ENCODE data around the gene ZC3H18. TPM values are rescaled to one million over a fixed set of nuclear protein-coding genes. Genes with fewer than 3 reads are reported as not detected.

Gene ZC3H18
- total and polyA plus RNA-seq, 2 of the 4 experiments (the other 2 are of a cell fraction) = 3.4 to 21.3 TPM

DNA sequence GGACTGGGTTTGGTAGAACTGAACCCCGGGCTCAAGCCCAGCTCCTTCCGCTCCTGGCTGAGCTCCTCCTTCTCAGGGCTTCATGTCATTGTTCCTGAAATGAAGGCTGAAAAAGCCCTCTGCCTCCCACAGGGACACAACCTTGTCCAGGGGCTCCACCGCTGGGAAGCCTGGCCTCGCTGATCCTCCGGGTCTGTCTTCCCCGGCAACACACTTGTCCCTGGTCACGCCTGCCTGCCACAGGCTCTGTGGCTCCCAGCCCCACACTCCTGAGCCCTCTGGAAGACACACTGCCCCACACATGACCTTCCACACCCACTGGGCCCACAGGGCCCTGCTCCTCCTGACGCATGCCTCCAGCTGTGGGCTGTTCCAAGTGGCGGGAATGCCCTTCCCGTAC is 18.0 kb upstream of the ZC3H18 start:
- no peak overlapping the region for H2AK5ac ChIP-seq (ENCODE audit: low read depth, low read length)
- ATAC-seq (ENCODE audit: low read depth) (no peak), DNase-seq (no peak)
- no peak overlapping the region for H2AK9ac ChIP-seq (replicated peaks; ENCODE audit: low read depth, low read length, poor library complexity)
- H2BK120ac ChIP-seq (ENCODE audit: low read depth, low read length) = no peak overlapping the region
- dilution Hi-C loops (cut with HindIII; ENCODE audit: low sequenced_read_pairs, unreplicated experiment) (no loop called here), in situ Hi-C loops (cut with MboI; ENCODE audit: low sequenced_read_pairs) (no loop called here), intact Hi-C loops (cut with micrococcal nuclease) (no loop called here)
- peaks cover 3% of the 10 kb centered on the region; the same call in 1 of the 2 replicates for H3K9me3 ChIP-seq (ENCODE audit: control insufficient read depth, insufficient read depth, low read length)
- no peak overlapping the region for H3K9ac ChIP-seq (ENCODE audit: low read depth, low read length)
- 71% methylated on average over 5 of the region's 10 CpGs; no CpG with 5 or more reads in 1 of the 2 experiments for WGBS, 2 experiments (ENCODE audit: extremely low coverage in 2 of 2, insufficient read length in 1 of 2)
- no peak overlapping the region for H3K4ac ChIP-seq (ENCODE audit: low read depth, low read length)
- no peak overlapping the region for H2AFZ ChIP-seq (replicated peaks; ENCODE audit: low read length, poor library complexity)
- H3K14ac ChIP-seq (replicated peaks; ENCODE audit: low read depth, low read length) = no peak overlapping the region
- H3K18ac ChIP-seq (ENCODE audit: low read depth, low read length) = no peak overlapping the region
- H3K27ac ChIP-seq (ENCODE audit: insufficient read depth, low read length) = no peak overlapping the region
- no peak overlapping the region for H2BK20ac ChIP-seq (ENCODE audit: low read depth, low read length)
- TF ChIP-seq RCOR1 (IDR thresholded peaks at IDR 0.05; ENCODE audit: insufficient replicate concordance, low read length) = no peak
- TF ChIP-seq FOS (IDR thresholded peaks at IDR 0.05; ENCODE audit: low read depth, low read length) = no peak
- no peak for TF ChIP-seq USF2 (IDR thresholded peaks at IDR 0.05; ENCODE audit: low read depth, low read length)
- TF ChIP-seq CEBPB (IDR thresholded peaks at IDR 0.05; ENCODE audit: low read depth, low read length) = no peak
- TF ChIP-seq BHLHE40 (IDR thresholded peaks at IDR 0.05; ENCODE audit: low read depth, low read length) = no peak
- TF ChIP-seq NFE2L2 (IDR thresholded peaks at IDR 0.05; ENCODE audit: low read depth, low read length) = no peak
- TF ChIP-seq MXI1 (IDR thresholded peaks at IDR 0.05; ENCODE audit: borderline replicate concordance, low read depth, low read length) = no peak
- no peak for TF ChIP-seq RAD21 (IDR thresholded peaks at IDR 0.05; ENCODE audit: low read length)
- TF ChIP-seq SMC3 (IDR thresholded peaks at IDR 0.05; ENCODE audit: low read depth, low read length) = no peak
- no peak for TF ChIP-seq CHD1 (IDR thresholded peaks at IDR 0.05; ENCODE audit: low read depth, low read length)
- TF ChIP-seq ELK1 (IDR thresholded peaks at IDR 0.05; ENCODE audit: borderline replicate concordance, low read depth, low read length) = no peak
- no peak for TF ChIP-seq MAZ (IDR thresholded peaks at IDR 0.05; ENCODE audit: borderline replicate concordance, low read depth, low read length)
- no peak for TF ChIP-seq RFX5 (IDR thresholded peaks at IDR 0.05; ENCODE audit: low read depth, low read length)
- TF ChIP-seq MAFK (IDR thresholded peaks at IDR 0.05; ENCODE audit: low read depth, low read length) = no peak
- no peak for TF ChIP-seq POLR2A (IDR thresholded peaks at IDR 0.05; ENCODE audit: low read depth, low read length)
- TF ChIP-seq, protein P1, sequence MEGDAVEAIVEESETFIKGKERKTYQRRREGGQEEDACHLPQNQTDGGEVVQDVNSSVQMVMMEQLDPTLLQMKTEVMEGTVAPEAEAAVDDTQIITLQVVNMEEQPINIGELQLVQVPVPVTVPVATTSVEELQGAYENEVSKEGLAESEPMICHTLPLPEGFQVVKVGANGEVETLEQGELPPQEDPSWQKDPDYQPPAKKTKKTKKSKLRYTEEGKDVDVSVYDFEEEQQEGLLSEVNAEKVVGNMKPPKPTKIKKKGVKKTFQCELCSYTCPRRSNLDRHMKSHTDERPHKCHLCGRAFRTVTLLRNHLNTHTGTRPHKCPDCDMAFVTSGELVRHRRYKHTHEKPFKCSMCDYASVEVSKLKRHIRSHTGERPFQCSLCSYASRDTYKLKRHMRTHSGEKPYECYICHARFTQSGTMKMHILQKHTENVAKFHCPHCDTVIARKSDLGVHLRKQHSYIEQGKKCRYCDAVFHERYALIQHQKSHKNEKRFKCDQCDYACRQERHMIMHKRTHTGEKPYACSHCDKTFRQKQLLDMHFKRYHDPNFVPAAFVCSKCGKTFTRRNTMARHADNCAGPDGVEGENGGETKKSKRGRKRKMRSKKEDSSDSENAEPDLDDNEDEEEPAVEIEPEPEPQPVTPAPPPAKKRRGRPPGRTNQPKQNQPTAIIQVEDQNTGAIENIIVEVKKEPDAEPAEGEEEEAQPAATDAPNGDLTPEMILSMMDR (conservative IDR thresholded peaks at IDR 0.05; ENCODE audit: low read depth, low read length) = no peak
- POLR2A ChIA-PET (ENCODE audit: unreplicated experiment) = no interaction called here
- no peak overlapping the region for H4K5ac ChIP-seq (ENCODE audit: low read depth, low read length)
- no peaks in the 10 kb centered on the region for H3K9me1 ChIP-seq (ENCODE audit: insufficient read depth, low read length)
- CTCF ChIA-PET = interaction anchor here (0.6 kb wide), 1 partner anchor 808 kb away, joined by 6 read pairs; no protein-coding TSS in a partner anchor
- H2BK15ac ChIP-seq (ENCODE audit: low read depth, low read length) = no peak overlapping the region
- H2BK5ac ChIP-seq (ENCODE audit: low read depth, low read length, poor library complexity, severe bottlenecking) = no peak overlapping the region
- H3K27me3 ChIP-seq (ENCODE audit: control insufficient read depth, insufficient read depth, low read length) = peaks cover 63% of the 10 kb centered on the region
- no peaks in the 10 kb centered on the region for H4K20me1 ChIP-seq (ENCODE audit: insufficient read depth, low read length)
- H3K4me3 ChIP-seq (ENCODE audit: insufficient read depth, low read depth, low read length) = no peak overlapping the region
- no peak overlapping the region for H3K23ac ChIP-seq (ENCODE audit: low read depth, low read length)
- no peak overlapping the region for H4K91ac ChIP-seq (ENCODE audit: insufficient read depth, low read depth, low read length)
- no peak overlapping the region for H3K4me2 ChIP-seq (ENCODE audit: low read depth, low read length)
- no peaks in the 10 kb centered on the region for H3K79me1 ChIP-seq (ENCODE audit: low read depth in 1 of 2, low read length in 2 of 2)
- no TSS peak for BruUV-seq (replicated peaks)
- H4K8ac ChIP-seq (ENCODE audit: low read depth in 2 of 2, low read length in 2 of 2) = no peak overlapping the region
- no peaks in the 10 kb centered on the region for H3K36me3 ChIP-seq (ENCODE audit: control insufficient read depth, insufficient read depth, low read length)
- no peak overlapping the region for H3K56ac ChIP-seq (ENCODE audit: extremely low read depth, insufficient read depth, low read length)
- H3K4me1 ChIP-seq (ENCODE audit: control insufficient read depth, insufficient read depth, low read length) = no peaks in the 10 kb centered on the region
